Activated naive CD4-positive, alpha-beta T cell treated with anti-CD3 and anti-CD28 coated beads, Interleukin-2, amount 50 U/mL, for 16 hours (primary cell): ENCODE measurements around the gene ODF2.
"Not testable (repeated sequence)": the region's sequence is repeated elsewhere in the genome, so short reads cannot be mapped to it uniquely, and the experiment has no call there.

Experiments used
- DNase-seq: peaks from one replicate; pipeline ENCODE4 v3.0.0-alpha.2; 2020

Gene ODF2

GRCh38 chr9:128424268-128424780, 31.5 kb upstream of the ODF2 start:
- DNase-seq, result no peak

GRCh38 chr9:128428644-128429512, 26.9 kb upstream of the ODF2 start:
- DNase-seq, result no peak

- no peak for DNase-seq
Observed at GRCh38 chr9:128429513-128430086, 26.2 kb upstream of the ODF2 start.

- no peak for DNase-seq
Observed at GRCh38 chr9:128431207-128431606, 24.6 kb upstream of the ODF2 start.

- DNase-seq, result no peak
Observed at GRCh38 chr9:128434340-128434739, 21.5 kb upstream of the ODF2 start.

- no peak for DNase-seq
Observed at GRCh38 chr9:128435611-128436010, 20.2 kb upstream of the ODF2 start.

- DNase-seq, result peak; percentile 81
Observed at GRCh38 chr9:128438343-128439109, 17.3 kb upstream of the ODF2 start.

- no peak for DNase-seq
Observed at GRCh38 chr9:128439273-128439672, 16.5 kb upstream of the ODF2 start.

GRCh38 chr9:128442150-128442549, 13.7 kb upstream of the ODF2 start:
- no peak for DNase-seq

GRCh38 chr9:128446505-128446904, 9.3 kb upstream of the ODF2 start:
- DNase-seq, result not testable (repeated sequence)

GRCh38 chr9:128448746-128449145, 7.1 kb upstream of the ODF2 start:
- DNase-seq, result no peak

- no peak for DNase-seq
Observed at GRCh38 chr9:128454991-128455390, 815 bp upstream of the ODF2 start.

- peak; percentile 70 for DNase-seq
Observed at GRCh38 chr9:128456613-128457061, 831 bp downstream of the ODF2 start.

- DNase-seq, result no peak
Observed at GRCh38 chr9:128457207-128457606, 1.4 kb downstream of the ODF2 start.

GRCh38 chr9:128459011-128459410, 3.2 kb downstream of the ODF2 start:
- DNase-seq, result no peak

- no peak for DNase-seq
Observed at GRCh38 chr9:128469070-128469469, 13.3 kb downstream of the ODF2 start.

- DNase-seq, result no peak
Observed at GRCh38 chr9:128470560-128470959, 14.8 kb downstream of the ODF2 start.

GRCh38 chr9:128473104-128473503, 17.3 kb downstream of the ODF2 start:
- DNase-seq, result no peak

- no peak for DNase-seq
Observed at GRCh38 chr9:128475867-128476266, 20.1 kb downstream of the ODF2 start.

GRCh38 chr9:128479262-128479661, 23.5 kb downstream of the ODF2 start:
- DNase-seq, result no peak

- DNase-seq, result no peak
Observed at GRCh38 chr9:128481561-128481960, 25.8 kb downstream of the ODF2 start.

GRCh38 chr9:128482186-128482585, 26.4 kb downstream of the ODF2 start:
- no peak for DNase-seq

- DNase-seq, result no peak
Observed at GRCh38 chr9:128484686-128485413, 29.0 kb downstream of the ODF2 start.
